Calu3 (cell line): ENCODE results near the gene IGF1R. TPM values are rescaled to one million over a fixed set of nuclear protein-coding genes. Genes with fewer than 3 reads are reported as not detected.

ENCODE experiments used
- BruUV-seq: library from RNA; stranded (reverse); fragments of 400-500 nt; replicated peaks from 2 replicates; lab custom pipeline; 2021; lab: Mats Ljungman, UMichigan
- CTCF ChIA-PET: fragments of 300-600 bp; sonication (Branson Sonifier 250); formaldehyde crosslinking; loops from one replicate; lab custom pipeline; 2022; ENCODE audit warnings: antibody characterized with exemption; lab: Charles Lee
- DNase-seq: peaks from one replicate; pipeline ENCODE4 v3.0.0; 2022
- H3K27ac Mint-ChIP-seq: one replicate; pipeline ENCODE4 v1.8.0; 2022; ENCODE audit warnings: mixed read lengths; ENCODE audit not compliant: unreplicated experiment
- H3K27me3 Mint-ChIP-seq: one replicate; pipeline ENCODE4 v1.8.0; 2022; ENCODE audit warnings: mixed read lengths; ENCODE audit not compliant: unreplicated experiment
- H3K36me3 Mint-ChIP-seq: one replicate; pipeline ENCODE4 v1.8.0; 2022; ENCODE audit warnings: mild to moderate bottlenecking, moderate library complexity, mixed read lengths; ENCODE audit not compliant: insufficient read depth, unreplicated experiment
- H3K4me1 Mint-ChIP-seq: one replicate; pipeline ENCODE4 v1.8.0; 2022; ENCODE audit warnings: mild to moderate bottlenecking, low read depth, mixed read lengths; ENCODE audit not compliant: unreplicated experiment
- H3K4me3 Mint-ChIP-seq: one replicate; pipeline ENCODE4 v1.8.0; 2022; ENCODE audit warnings: mild to moderate bottlenecking, low read depth, moderate library complexity, mixed read lengths; ENCODE audit not compliant: unreplicated experiment
- H3K9me3 Mint-ChIP-seq: one replicate; pipeline ENCODE4 v1.8.0; 2022; ENCODE audit warnings: low read depth, mixed read lengths; ENCODE audit not compliant: unreplicated experiment
- intact Hi-C: fragments of 100-400 bp; cut with micrococcal nuclease; formaldehyde crosslinking; loops from one replicate; pipeline ENCODE4 v1.10.0; 2022; ENCODE audit not compliant: unreplicated experiment
- total RNA-seq: library from RNA; stranded (reverse); gene quantifications from 2 replicates; pipeline ENCODE4 v1.2.3, GENCODE V29; 2022
- TF ChIP-seq, protein P1 (sequence below): fragments of 200-600 bp; IDR thresholded peaks from one replicate; pipeline ENCODE4 v1.8.0; 2022; ENCODE audit warnings: antibody characterized with exemption; ENCODE audit not compliant: unreplicated experiment

Gene IGF1R
- total RNA-seq, 1 experiment from 2014 or later = 73.9 TPM

- Mint-ChIP-seq H3K4me1 (peaks cover 57% of the 10 kb centered on the region), H3K27me3 (no peaks in the 10 kb centered on the region), H3K27ac (no peak overlapping the region), H3K36me3 (no peaks in the 10 kb centered on the region), H3K4me3 (no peak overlapping the region), H3K9me3 (no peaks in the 10 kb centered on the region)
- BruUV-seq = no TSS peak
- DNase-seq = no peak
- intact Hi-C loops = no loop called here
- TF ChIP-seq, protein P1, sequence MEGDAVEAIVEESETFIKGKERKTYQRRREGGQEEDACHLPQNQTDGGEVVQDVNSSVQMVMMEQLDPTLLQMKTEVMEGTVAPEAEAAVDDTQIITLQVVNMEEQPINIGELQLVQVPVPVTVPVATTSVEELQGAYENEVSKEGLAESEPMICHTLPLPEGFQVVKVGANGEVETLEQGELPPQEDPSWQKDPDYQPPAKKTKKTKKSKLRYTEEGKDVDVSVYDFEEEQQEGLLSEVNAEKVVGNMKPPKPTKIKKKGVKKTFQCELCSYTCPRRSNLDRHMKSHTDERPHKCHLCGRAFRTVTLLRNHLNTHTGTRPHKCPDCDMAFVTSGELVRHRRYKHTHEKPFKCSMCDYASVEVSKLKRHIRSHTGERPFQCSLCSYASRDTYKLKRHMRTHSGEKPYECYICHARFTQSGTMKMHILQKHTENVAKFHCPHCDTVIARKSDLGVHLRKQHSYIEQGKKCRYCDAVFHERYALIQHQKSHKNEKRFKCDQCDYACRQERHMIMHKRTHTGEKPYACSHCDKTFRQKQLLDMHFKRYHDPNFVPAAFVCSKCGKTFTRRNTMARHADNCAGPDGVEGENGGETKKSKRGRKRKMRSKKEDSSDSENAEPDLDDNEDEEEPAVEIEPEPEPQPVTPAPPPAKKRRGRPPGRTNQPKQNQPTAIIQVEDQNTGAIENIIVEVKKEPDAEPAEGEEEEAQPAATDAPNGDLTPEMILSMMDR = no peak
- CTCF ChIA-PET = no interaction called here
These were observed 71.7 kb downstream of the IGF1R start for GRCh38 chr15:98720031-98720430.

DNA sequence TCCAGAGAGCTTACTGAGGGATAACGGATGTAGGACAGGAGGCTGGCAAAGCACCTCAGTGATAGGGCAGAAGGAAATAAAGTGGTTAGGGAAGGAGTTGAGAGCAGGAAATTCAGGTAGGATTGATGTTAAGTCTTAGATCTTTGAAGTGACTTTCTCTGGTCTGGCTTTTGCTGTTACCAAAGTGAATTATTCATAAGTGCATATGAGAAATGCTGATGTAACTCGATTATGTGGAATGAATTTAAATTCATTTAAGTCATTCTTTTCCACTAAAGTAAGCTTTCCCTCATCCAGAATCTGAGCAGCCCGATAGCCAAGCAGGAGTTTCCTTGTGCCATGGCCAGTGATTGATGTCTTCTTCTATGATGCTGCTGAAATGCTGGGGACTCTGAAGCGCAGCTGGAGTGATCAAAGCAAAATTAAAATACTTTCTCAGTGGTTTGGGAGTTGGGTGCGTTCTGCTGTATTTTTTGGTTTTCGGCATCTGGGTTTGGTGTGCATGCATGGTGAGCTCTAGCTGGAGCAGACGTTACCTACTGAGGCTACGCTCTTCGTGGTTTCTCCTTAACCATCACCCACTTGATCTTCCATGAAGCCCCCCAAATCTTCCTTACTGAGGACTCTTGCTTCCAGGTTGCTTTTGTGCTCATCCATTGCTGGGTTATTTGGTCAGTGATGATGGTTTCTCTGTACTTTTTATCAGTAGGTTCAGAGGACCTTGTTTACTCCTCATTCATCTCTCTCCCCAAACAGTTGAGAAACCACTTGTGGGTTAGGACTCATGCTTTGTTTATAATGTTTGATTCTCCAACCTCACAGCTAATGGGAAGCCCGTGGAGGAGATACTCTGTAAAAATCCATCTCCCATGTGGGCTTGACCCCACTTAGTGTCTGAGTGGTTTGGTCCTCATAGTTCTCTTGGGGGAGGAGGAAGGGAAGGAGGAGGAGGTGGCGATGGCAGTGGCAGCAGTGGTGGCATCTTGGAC, 72.5 kb downstream of the IGF1R start:
- Mint-ChIP-seq H3K4me3 (no peak overlapping the region), H3K9me3 (no peaks in the 10 kb centered on the region), H3K4me1 (peaks cover 61% of the 10 kb centered on the region), H3K27me3 (no peaks in the 10 kb centered on the region), H3K36me3 (no peaks in the 10 kb centered on the region), H3K27ac (no peak overlapping the region)
- CTCF ChIA-PET = interaction anchor here (0.6 kb wide), 1 partner anchor 40 kb away, joined by 3 read pairs; no protein-coding TSS in a partner anchor
- DNase-seq = no peak
- intact Hi-C loops = no loop called here
- TF ChIP-seq, protein P1 = no peak
- no TSS peak for BruUV-seq

DNA sequence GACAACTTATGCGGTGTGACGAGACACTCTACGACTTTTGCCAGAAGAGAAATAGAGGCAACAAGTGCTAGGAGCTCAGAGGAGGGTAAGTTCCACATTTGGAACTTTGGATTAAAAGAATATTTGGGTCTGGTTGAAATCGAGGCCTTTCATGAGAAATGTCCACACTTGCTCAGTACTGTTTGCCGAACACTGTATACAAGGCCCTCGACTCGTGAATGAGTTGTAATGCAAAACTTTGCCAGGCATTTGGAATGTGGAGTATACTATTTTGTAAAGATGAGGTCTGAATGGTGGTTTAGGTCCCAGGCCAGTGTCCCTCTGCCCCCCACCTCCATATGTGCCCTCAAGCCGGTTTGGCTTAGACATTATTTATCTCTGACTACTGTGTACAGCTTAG, 73.9 kb downstream of the IGF1R start:
- Mint-ChIP-seq H3K4me1 (peaks cover 70% of the 10 kb centered on the region), H3K9me3 (no peaks in the 10 kb centered on the region), H3K27ac (no peak overlapping the region), H3K36me3 (peaks cover 6% of the 10 kb centered on the region), H3K27me3 (no peaks in the 10 kb centered on the region), H3K4me3 (no peak overlapping the region)
- TF ChIP-seq, protein P1 = no peak
- DNase-seq = no peak
- CTCF ChIA-PET = no interaction called here
- BruUV-seq = no TSS peak
- intact Hi-C loops = no loop called here

GRCh38 chr15:98722645-98723044, 74.3 kb downstream of the IGF1R start:
- Mint-ChIP-seq H3K9me3 (no peaks in the 10 kb centered on the region), H3K27me3 (no peaks in the 10 kb centered on the region), H3K36me3 (peaks cover 10% of the 10 kb centered on the region), H3K4me1 (peaks cover 74% of the 10 kb centered on the region), H3K4me3 (no peak overlapping the region), H3K27ac (no peak overlapping the region)
- intact Hi-C loops = no loop called here
- CTCF ChIA-PET = interaction anchor here (2.1 kb wide), 1 partner anchor 8 kb away, joined by 9 read pairs; no protein-coding TSS in a partner anchor
- TF ChIP-seq, protein P1 = no peak
- DNase-seq = no peak
- no TSS peak for BruUV-seq
